ENCODE measurements around the gene IFNAR1.

IFNAR1 gene

DNA sequence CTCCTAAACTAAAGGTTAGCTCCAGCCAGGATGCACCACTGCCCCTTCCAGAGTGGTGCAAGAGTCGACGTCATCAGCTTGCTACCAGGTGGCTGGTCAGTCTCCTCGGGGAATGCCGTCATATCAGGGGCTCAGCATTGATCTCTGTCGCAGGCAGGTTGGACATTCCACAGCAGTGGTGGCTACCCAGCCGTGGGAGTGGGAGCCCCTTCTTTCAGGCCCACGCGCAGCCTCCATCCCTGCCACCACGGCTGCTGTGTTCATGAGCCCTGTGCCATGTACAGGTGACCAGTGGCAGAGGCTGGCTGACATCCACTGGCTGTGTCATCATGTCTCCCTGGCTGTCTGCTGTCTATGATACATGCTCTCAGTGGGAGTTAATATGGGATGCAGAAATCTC, 33.1 kb upstream of the IFNAR1 start:
- H2AFZ ChIP-seq (ENCODE audit: low read length), result no peak overlapping the region
- H3F3A ChIP-seq (ENCODE audit: insufficient read depth, low read length), result 0 out of 2 replicates have a peak, but pooled peaks cover 4% of the 10 kb centered on the region
- H3K9me2 ChIP-seq (ENCODE audit: low read depth, low read length), result no peaks in the 10 kb centered on the region
- H3K4me3 ChIP-seq (ENCODE audit: low read depth, low read length, poor library complexity, severe bottlenecking), result no peak overlapping the region
- peak overlapping the region; percentile 96 for H3K27ac ChIP-seq (ENCODE audit: low read depth, low read length, poor library complexity, severe bottlenecking)
- H3K4me1 ChIP-seq (ENCODE audit: insufficient read depth, low read length, severe bottlenecking), result peaks cover 61% of the 10 kb centered on the region
- H4K20me1 ChIP-seq (ENCODE audit: insufficient read depth, low read length), result no peaks in the 10 kb centered on the region
- no peaks in the 10 kb centered on the region for H3K27me3 ChIP-seq (ENCODE audit: insufficient read depth, low read length)
- no peaks in the 10 kb centered on the region for H3K79me2 ChIP-seq (ENCODE audit: insufficient read depth, low read length)
- H3K36me3 ChIP-seq (ENCODE audit: insufficient read depth, low read length), result peaks cover 67% of the 10 kb centered on the region
- no peak overlapping the region for H3K9ac ChIP-seq (ENCODE audit: low read length)
- TF ChIP-seq CTCF (IDR thresholded peaks at IDR 0.05; ENCODE audit: low read length) (no peak), EZH2 (IDR thresholded peaks at IDR 0.05; ENCODE audit: borderline replicate concordance, low read length) (no peak)
- H3K9me3 ChIP-seq (ENCODE audit: low read length), result no peaks in the 10 kb centered on the region
- H3K4me2 ChIP-seq (ENCODE audit: low read length), result no peak overlapping the region

DNA sequence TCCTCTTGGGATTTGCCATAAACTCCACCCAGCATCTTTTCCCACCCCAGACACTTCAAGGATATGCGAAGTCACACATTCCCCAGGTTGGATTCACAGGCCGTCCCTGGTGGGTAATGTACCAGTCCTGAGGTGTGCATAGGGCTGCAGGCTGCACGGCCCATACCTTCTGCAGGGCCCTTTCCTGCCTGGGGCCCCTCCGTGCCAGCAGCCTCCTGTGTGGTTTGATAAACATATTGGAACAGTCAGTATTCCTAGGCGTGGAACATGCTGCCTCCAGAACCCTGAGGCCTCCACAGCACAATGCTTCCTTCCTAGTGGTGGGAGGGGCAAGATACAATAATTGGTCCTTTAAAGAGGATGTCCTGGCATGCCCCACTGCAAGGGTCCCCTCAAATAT, 32.0 kb upstream of the IFNAR1 start:
- Histone ChIP-seq H3F3A (ENCODE audit: insufficient read depth, low read length) (0 out of 2 replicates have a peak, but pooled peaks cover 4% of the 10 kb centered on the region), H3K36me3 (ENCODE audit: insufficient read depth, low read length) (peaks cover 57% of the 10 kb centered on the region), H3K79me2 (ENCODE audit: insufficient read depth, low read length) (no peaks in the 10 kb centered on the region), H3K9ac (ENCODE audit: low read length) (peak overlapping the region; percentile 32; the same call in 1 of the 2 replicates), H3K4me3 (ENCODE audit: low read depth, low read length, poor library complexity, severe bottlenecking) (no peak overlapping the region), H3K4me1 (ENCODE audit: insufficient read depth, low read length, severe bottlenecking) (peaks cover 66% of the 10 kb centered on the region), H3K27ac (ENCODE audit: low read depth, low read length, poor library complexity, severe bottlenecking) (peak overlapping the region; percentile 96), H3K9me2 (ENCODE audit: low read depth, low read length) (no peaks in the 10 kb centered on the region), H4K20me1 (ENCODE audit: insufficient read depth, low read length) (no peaks in the 10 kb centered on the region), H3K4me2 (ENCODE audit: low read length) (no peak overlapping the region), H3K27me3 (ENCODE audit: insufficient read depth, low read length) (no peaks in the 10 kb centered on the region), H2AFZ (ENCODE audit: low read length) (no peak overlapping the region), H3K9me3 (ENCODE audit: low read length) (no peaks in the 10 kb centered on the region)
- TF ChIP-seq CTCF (IDR thresholded peaks at IDR 0.05; ENCODE audit: low read length), result no peak
- TF ChIP-seq EZH2 (IDR thresholded peaks at IDR 0.05; ENCODE audit: borderline replicate concordance, low read length), result no peak

GRCh38 chr21:33293136-33293535, 31.6 kb upstream of the IFNAR1 start:
- Histone ChIP-seq H3K27ac (ENCODE audit: low read depth, low read length, poor library complexity, severe bottlenecking) (peak overlapping the region; percentile 96), H3F3A (ENCODE audit: insufficient read depth, low read length) (0 out of 2 replicates have a peak, but pooled peaks cover 4% of the 10 kb centered on the region), H3K36me3 (ENCODE audit: insufficient read depth, low read length) (peaks cover 53% of the 10 kb centered on the region)

More at GRCh38 chr21:33293136-33293535, 31.6 kb upstream of the IFNAR1 start:
- H2AFZ ChIP-seq (ENCODE audit: low read length), result no peak overlapping the region
- H4K20me1 ChIP-seq (ENCODE audit: insufficient read depth, low read length), result no peaks in the 10 kb centered on the region
- no peaks in the 10 kb centered on the region for H3K9me3 ChIP-seq (ENCODE audit: low read length)
- H3K9ac ChIP-seq (ENCODE audit: low read length), result peak overlapping the region; percentile 32; the same call in 1 of the 2 replicates
- peak overlapping the region; percentile 52; the same call in 1 of the 2 replicates for H3K4me2 ChIP-seq (ENCODE audit: low read length)
- no peak overlapping the region for H3K4me3 ChIP-seq (ENCODE audit: low read depth, low read length, poor library complexity, severe bottlenecking)
- TF ChIP-seq CTCF (IDR thresholded peaks at IDR 0.05; ENCODE audit: low read length) (no peak), EZH2 (IDR thresholded peaks at IDR 0.05; ENCODE audit: borderline replicate concordance, low read length) (no peak)
- no peaks in the 10 kb centered on the region for H3K9me2 ChIP-seq (ENCODE audit: low read depth, low read length)
- no peaks in the 10 kb centered on the region for H3K27me3 ChIP-seq (ENCODE audit: insufficient read depth, low read length)
- peaks cover 70% of the 10 kb centered on the region for H3K4me1 ChIP-seq (ENCODE audit: insufficient read depth, low read length, severe bottlenecking)
- no peaks in the 10 kb centered on the region for H3K79me2 ChIP-seq (ENCODE audit: insufficient read depth, low read length)

All from OCI-LY1 (cell line).